IPS DF 19.7 (cell line): ENCODE results near the gene DAP3.

Experiments used
- DNase-seq: peaks from one replicate; pipeline ENCODE4 v3.0.0-alpha.2; 2013; ENCODE audit warnings: low read depth, low spot score

The DAP3 gene

DNA sequence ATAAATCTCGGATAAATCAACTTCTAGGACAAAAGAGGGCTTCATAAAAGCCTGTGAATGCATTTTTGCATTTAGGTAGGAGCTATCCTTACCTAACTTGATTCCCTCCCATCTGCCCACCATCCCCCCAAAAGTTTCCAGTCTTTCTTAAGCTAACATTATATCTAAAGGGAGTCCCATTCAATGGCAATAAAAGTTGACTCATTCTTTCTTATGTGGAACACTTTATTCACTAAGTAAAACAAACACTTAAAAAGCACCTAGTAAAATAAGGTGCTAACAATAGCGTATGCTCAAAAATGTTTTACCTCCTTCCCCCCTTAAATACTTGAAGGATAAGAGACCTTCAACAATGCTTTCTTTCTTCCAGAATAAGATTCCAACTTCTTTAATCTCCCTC, 84.3 kb downstream of the DAP3 start:
- DNase-seq = no peak

- DNase-seq = no peak
Observed at GRCh38 chr1:155776414-155776813, 87.5 kb downstream of the DAP3 start.

- no peak for DNase-seq
Observed at GRCh38 chr1:155777582-155777981, 88.7 kb downstream of the DAP3 start.
